Activated T-helper 2 cell treated with anti-CD3 and anti-CD28 coated beads, Interferon-gamma antibody, Interleukin-2, Interleukin-4, amounts not matched to agents 10 μg/mL and 5 μg/mL and 100 μg/mL, durations not matched to agents 14 hours and 24 hours and 36 hours (primary cell): Measurements from ENCODE around the gene TCAP. TPM values are rescaled to one million over a fixed set of nuclear protein-coding genes. Genes with fewer than 3 reads are reported as not detected.

Experiments used
- DNase-seq: peaks from one replicate; pipeline ENCODE4 v3.0.0; 2021; ENCODE audit warnings: low spot score
- H3K27ac Mint-ChIP-seq: one replicate; pipeline ENCODE4 v1.8.0; 2021; ENCODE audit warnings: mixed read lengths
- H3K27me3 Mint-ChIP-seq: one replicate; pipeline ENCODE4 v1.8.0; 2021; ENCODE audit warnings: low read depth, mixed read lengths
- H3K36me3 Mint-ChIP-seq: one replicate; pipeline ENCODE4 v1.8.0; 2021; ENCODE audit warnings: low read depth, mixed read lengths
- H3K4me1 Mint-ChIP-seq: one replicate; pipeline ENCODE4 v1.8.0; 2021; ENCODE audit warnings: low read depth, mixed read lengths
- H3K4me3 Mint-ChIP-seq: one replicate; pipeline ENCODE4 v1.8.0; 2021; ENCODE audit warnings: low read depth, mild to moderate bottlenecking, moderate library complexity, mixed read lengths
- H3K9me3 Mint-ChIP-seq: one replicate; pipeline ENCODE4 v1.8.0; 2021; ENCODE audit warnings: mixed read lengths
- intact Hi-C: fragments of 100-400 bp; cut with micrococcal nuclease; formaldehyde crosslinking; loops from one replicate; pipeline ENCODE4 v1.15.1; 2023
- total RNA-seq: library from RNA; stranded (reverse); gene quantifications from 2 replicates; pipeline ENCODE4 v1.2.3, GENCODE V29; 2022

The TCAP gene
- total RNA-seq, 1 donor from 2014 or later, result 0.87 TPM

- intact Hi-C loops, result no loop called here
- Mint-ChIP-seq H3K4me1 (peaks cover 6% of the 10 kb centered on the region), H3K4me3 (no peak overlapping the region), H3K9me3 (no peaks in the 10 kb centered on the region), H3K27me3 (peaks cover 22% of the 10 kb centered on the region), H3K36me3 (no peaks in the 10 kb centered on the region), H3K27ac (no peak overlapping the region)
- DNase-seq, result no peak
Observed at GRCh38 chr17:39667262-39667944, 2.3 kb downstream of the TCAP start.

GRCh38 chr17:39667945-39668924 is 3.1 kb downstream of the TCAP start, which contains the start of gene PNMT:
Gene PNMT, plus strand, starts transcription at chr17:39668453. Its CDS starts 23 bp downstream, at chr17:39668476.
- Mint-ChIP-seq H3K27ac (no peak within 1 kb of the TSS), H3K36me3 (no peaks in the 10 kb centered on the region)
- intact Hi-C loops, result loop anchor here (2.0 kb wide), 1 partner anchor 45 kb away; no protein-coding TSS in a partner anchor

GRCh38 chr17:39669897-39670735 is 5.0 kb downstream of the TCAP start:
- Mint-ChIP-seq H3K9me3 (no peaks in the 10 kb centered on the region), H3K4me1 (peaks cover 6% of the 10 kb centered on the region), H3K4me3 (no peak overlapping the region), H3K36me3 (no peaks in the 10 kb centered on the region), H3K27me3 (peaks cover 22% of the 10 kb centered on the region), H3K27ac (no peak overlapping the region)
- intact Hi-C loops, result loop anchor here (2.0 kb wide), 1 partner anchor 47 kb away; no protein-coding TSS in a partner anchor
- DNase-seq, result no peak

More at GRCh38 chr17:39667945-39668924, 3.1 kb downstream of the TCAP start, which contains the start of gene PNMT:
- peak; percentile 50 for DNase-seq
- Mint-ChIP-seq H3K4me1 (peaks cover 6% of the 10 kb centered on the region), H3K4me3 (peak within 1 kb of the TSS; percentile 59), H3K9me3 (no peaks in the 10 kb centered on the region), H3K27me3 (peaks cover 22% of the 10 kb centered on the region)

GRCh38 chr17:39670746-39671145 is 5.6 kb downstream of the TCAP start:
- intact Hi-C loops, result no loop called here
- Mint-ChIP-seq H3K27ac (no peak overlapping the region), H3K36me3 (no peaks in the 10 kb centered on the region)

GRCh38 chr17:39671651-39672521 is 6.7 kb downstream of the TCAP start:
- intact Hi-C loops, result no loop called here
- DNase-seq, result no peak
- Mint-ChIP-seq H3K27ac (no peak overlapping the region), H3K9me3 (no peaks in the 10 kb centered on the region), H3K4me1 (peaks cover 19% of the 10 kb centered on the region), H3K27me3 (peaks cover 14% of the 10 kb centered on the region), H3K36me3 (no peaks in the 10 kb centered on the region), H3K4me3 (no peak overlapping the region)

More at GRCh38 chr17:39670746-39671145, 5.6 kb downstream of the TCAP start:
- Mint-ChIP-seq H3K9me3 (no peaks in the 10 kb centered on the region), H3K4me3 (no peak overlapping the region), H3K4me1 (peaks cover 11% of the 10 kb centered on the region), H3K27me3 (peaks cover 22% of the 10 kb centered on the region)
- DNase-seq, result no peak

GRCh38 chr17:39672522-39673334 is 7.6 kb downstream of the TCAP start:
- H3K27ac Mint-ChIP-seq, result no peak overlapping the region

GRCh38 chr17:39673335-39674081 is 8.4 kb downstream of the TCAP start:
- Mint-ChIP-seq H3K4me3 (no peak overlapping the region), H3K9me3 (no peaks in the 10 kb centered on the region), H3K36me3 (peaks cover 10% of the 10 kb centered on the region), H3K4me1 (peaks cover 30% of the 10 kb centered on the region), H3K27me3 (peaks cover 11% of the 10 kb centered on the region), H3K27ac (no peak overlapping the region)
- no peak for DNase-seq
- intact Hi-C loops, result no loop called here

More at GRCh38 chr17:39672522-39673334, 7.6 kb downstream of the TCAP start:
- intact Hi-C loops, result no loop called here
- Mint-ChIP-seq H3K9me3 (no peaks in the 10 kb centered on the region), H3K27me3 (peaks cover 12% of the 10 kb centered on the region), H3K4me3 (no peak overlapping the region), H3K36me3 (peaks cover 6% of the 10 kb centered on the region), H3K4me1 (peaks cover 26% of the 10 kb centered on the region)
- no peak for DNase-seq

- Mint-ChIP-seq H3K4me3 (no peak overlapping the region), H3K27ac (no peak overlapping the region), H3K9me3 (no peaks in the 10 kb centered on the region), H3K36me3 (peaks cover 14% of the 10 kb centered on the region), H3K4me1 (peaks cover 29% of the 10 kb centered on the region), H3K27me3 (peaks cover 8% of the 10 kb centered on the region)
- DNase-seq, result no peak
- intact Hi-C loops, result no loop called here
Observed at GRCh38 chr17:39674179-39674578, 9.0 kb downstream of the TCAP start.

- no peak overlapping the region for H3K27ac Mint-ChIP-seq
- H3K27me3 Mint-ChIP-seq, result peaks cover 4% of the 10 kb centered on the region
- no peak for DNase-seq
- intact Hi-C loops, result no loop called here
- H3K9me3 Mint-ChIP-seq, result no peaks in the 10 kb centered on the region
- H3K4me1 Mint-ChIP-seq, result peaks cover 36% of the 10 kb centered on the region
- no peak overlapping the region for H3K4me3 Mint-ChIP-seq
- H3K36me3 Mint-ChIP-seq, result peaks cover 14% of the 10 kb centered on the region
Observed at GRCh38 chr17:39674702-39675389, 9.7 kb downstream of the TCAP start.

GRCh38 chr17:39675390-39676082 is 10.4 kb downstream of the TCAP start:
- intact Hi-C loops, result no loop called here
- H3K27ac Mint-ChIP-seq, result peak overlapping the region; percentile 59
- no peak for DNase-seq
- H3K4me1 Mint-ChIP-seq, result peaks cover 41% of the 10 kb centered on the region
- H3K9me3 Mint-ChIP-seq, result no peaks in the 10 kb centered on the region
- peaks cover 16% of the 10 kb centered on the region for H3K36me3 Mint-ChIP-seq
- H3K4me3 Mint-ChIP-seq, result no peak overlapping the region
- H3K27me3 Mint-ChIP-seq, result peaks cover under 1% of the 10 kb centered on the region
